ENCODE measurements around the gene SMAD4. TPM values are rescaled to one million over a fixed set of nuclear protein-coding genes. Genes with fewer than 3 reads are reported as not detected.
"Not testable (repeated sequence)": the region's sequence is repeated elsewhere in the genome, so short reads cannot be mapped to it uniquely, and the experiment has no call there.

Gene SMAD4
- total RNA-seq, 4 donors from 2014 or later = 113 to 168 (median 130) TPM

GRCh38 chr18:51107598-51108305 lies 77.7 kb downstream of the SMAD4 start:
- Histone ChIP-seq H3K27ac (replicated peaks in 1 of 4) (no peak overlapping the region), H3K36me3 (no peaks in the 10 kb centered on the region), H3K9me3 (no peaks in the 10 kb centered on the region), H3K4me3 (no peak overlapping the region), H3K4me1 (peaks cover 6 to 8% (median 6%) of the 10 kb centered on the region in 4 donors), H3K27me3 (no peaks in the 10 kb centered on the region)
- no peak for TF ChIP-seq CTCF (IDR thresholded peaks at IDR 0.05)
- TF ChIP-seq EP300 (IDR thresholded peaks at IDR 0.05) = no peak
- no peak for TF ChIP-seq POLR2AphosphoS5 (IDR thresholded peaks at IDR 0.05)
- TF ChIP-seq POLR2A (IDR thresholded peaks at IDR 0.05; ENCODE audit: low read depth) = no peak
- WGBS = 77% methylated on average over 9 of the region's 9 CpGs
- intact Hi-C loops (cut with DNase I) = loop anchor here (5.0 kb wide), 1 partner anchor 275 kb away; no protein-coding TSS in a partner anchor
- DNase-seq (ENCODE audit: extremely low spot score) = no peak

- TF ChIP-seq POLR2A (IDR thresholded peaks at IDR 0.05; ENCODE audit: low read depth) = no peak
- no peak for TF ChIP-seq CTCF (IDR thresholded peaks at IDR 0.05)
- no peak for TF ChIP-seq EP300 (IDR thresholded peaks at IDR 0.05)
- TF ChIP-seq POLR2AphosphoS5 (IDR thresholded peaks at IDR 0.05) = no peak
- Histone ChIP-seq H3K9me3 (no peaks in the 10 kb centered on the region), H3K27ac (replicated peaks in 1 of 4) (no peak overlapping the region), H3K27me3 (no peaks in the 10 kb centered on the region), H3K36me3 (no peaks in the 10 kb centered on the region), H3K4me1 (peaks cover 6 to 8% (median 6%) of the 10 kb centered on the region in 4 donors), H3K4me3 (no peak overlapping the region)
- DNase-seq (ENCODE audit: extremely low spot score) = no peak
- WGBS = 89% methylated on average over 5 of the region's 5 CpGs
- intact Hi-C loops (cut with DNase I) = loop anchor here (5.0 kb wide), 1 partner anchor 274 kb away; no protein-coding TSS in a partner anchor
These were observed 78.3 kb downstream of the SMAD4 start for GRCh38 chr18:51108330-51108729.

GRCh38 chr18:51110073-51110797 lies 80.2 kb downstream of the SMAD4 start:
- peak overlapping the region in 1 of 4 donors; percentile 23 for H3K4me3 ChIP-seq
- DNase-seq (ENCODE audit: extremely low spot score) = no peak
- H3K27ac ChIP-seq (replicated peaks in 1 of 4) = no peak overlapping the region
- intact Hi-C loops (cut with DNase I) = no loop called here
- 42% methylated on average over 30 of the region's 42 CpGs for WGBS
- H3K9me3 ChIP-seq = no peaks in the 10 kb centered on the region
- H3K36me3 ChIP-seq = no peaks in the 10 kb centered on the region
- peaks cover 6 to 8% (median 6%) of the 10 kb centered on the region in 4 donors for H3K4me1 ChIP-seq
- TF ChIP-seq CTCF (IDR thresholded peaks at IDR 0.05) = peak; percentile 78 to 100 (median 96)
- TF ChIP-seq EP300 (IDR thresholded peaks at IDR 0.05) = no peak
- no peak for TF ChIP-seq POLR2A (IDR thresholded peaks at IDR 0.05; ENCODE audit: low read depth)
- TF ChIP-seq POLR2AphosphoS5 (IDR thresholded peaks at IDR 0.05) = no peak
- H3K27me3 ChIP-seq = no peaks in the 10 kb centered on the region

GRCh38 chr18:51111633-51112355 lies 81.8 kb downstream of the SMAD4 start:
- whole genome bisulfite sequencing = 97% methylated on average over 14 of the region's 24 CpGs
- H3K27me3 ChIP-seq; H3K9me3 ChIP-seq; H3K4me1 ChIP-seq; intact Hi-C loops (cut with DNase I); H3K36me3 ChIP-seq; DNase-seq (ENCODE audit: extremely low spot score); H3K4me3 ChIP-seq; H3K27ac ChIP-seq (replicated peaks in 1 of 4): not testable (repeated sequence)

GRCh38 chr18:51116996-51117395 lies 87.0 kb downstream of the SMAD4 start:
- H3K27me3 ChIP-seq; DNase-seq (ENCODE audit: extremely low spot score); H3K36me3 ChIP-seq; intact Hi-C loops (cut with DNase I); H3K4me1 ChIP-seq; H3K9me3 ChIP-seq; H3K27ac ChIP-seq (replicated peaks in 1 of 4); H3K4me3 ChIP-seq: not testable (repeated sequence)
- 100% methylated on average over 2 of the region's 25 CpGs for WGBS

- H3K27me3 ChIP-seq; H3K9me3 ChIP-seq; DNase-seq (ENCODE audit: extremely low spot score); H3K36me3 ChIP-seq; H3K4me3 ChIP-seq; intact Hi-C loops (cut with DNase I); H3K4me1 ChIP-seq; H3K27ac ChIP-seq (replicated peaks in 1 of 4): not testable (repeated sequence)
- WGBS = 94% methylated on average over 9 of the region's 11 CpGs
These were observed 89.5 kb downstream of the SMAD4 start for GRCh38 chr18:51119561-51119960.

GRCh38 chr18:51119976-51120375 lies 90.0 kb downstream of the SMAD4 start:
- H3K36me3 ChIP-seq; H3K9me3 ChIP-seq; H3K27me3 ChIP-seq; intact Hi-C loops (cut with DNase I); H3K4me3 ChIP-seq; H3K4me1 ChIP-seq; H3K27ac ChIP-seq (replicated peaks in 1 of 4); DNase-seq (ENCODE audit: extremely low spot score): not testable (repeated sequence)
- WGBS = 96% methylated on average over 16 of the region's 16 CpGs

Measured in esophagus muscularis mucosa (tissue), 4 donors.